ENCODE data around the gene KDM2B.
"Not testable (repeated sequence)": the region's sequence is repeated elsewhere in the genome, so short reads cannot be mapped to it uniquely, and the experiment has no call there.

Gene KDM2B

DNA sequence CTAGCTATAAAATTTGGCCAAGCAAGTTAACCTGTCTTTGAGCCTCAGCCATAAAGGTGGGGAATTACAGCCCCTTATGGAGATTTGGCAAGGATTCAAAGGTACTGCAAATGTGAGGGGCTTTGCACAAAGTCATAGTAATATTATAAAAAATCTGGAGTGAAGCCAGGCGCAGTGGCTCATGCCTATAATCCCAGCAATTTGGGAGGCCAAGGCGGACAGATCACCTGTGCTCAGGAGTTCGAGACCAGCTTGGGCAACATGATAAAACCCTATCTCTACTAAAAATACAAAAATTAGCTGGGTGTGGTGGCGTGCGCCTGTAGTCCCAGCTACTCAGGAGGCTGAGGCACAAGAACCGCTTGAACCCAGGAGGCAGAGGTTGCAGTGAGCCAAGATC lies 4.1 kb upstream of the KDM2B start:
- H3K4me1 ChIP-seq (ENCODE audit: control insufficient read depth, insufficient read depth, low read length); H3K4me3 ChIP-seq (ENCODE audit: insufficient read depth, low read depth, low read length); H3K27me3 ChIP-seq (ENCODE audit: control insufficient read depth, insufficient read depth, low read length, poor library complexity, severe bottlenecking); H3K36me3 ChIP-seq (ENCODE audit: control insufficient read depth, insufficient read depth, low read length); H3K9me3 ChIP-seq (ENCODE audit: control insufficient read depth, low read length); H3K27ac ChIP-seq (ENCODE audit: insufficient read depth, low read depth, low read length, poor library complexity, severe bottlenecking): not testable (repeated sequence)
- 96 to 97% methylated on average over 6 of the region's 6 CpGs for WGBS, 2 experiments

DNA sequence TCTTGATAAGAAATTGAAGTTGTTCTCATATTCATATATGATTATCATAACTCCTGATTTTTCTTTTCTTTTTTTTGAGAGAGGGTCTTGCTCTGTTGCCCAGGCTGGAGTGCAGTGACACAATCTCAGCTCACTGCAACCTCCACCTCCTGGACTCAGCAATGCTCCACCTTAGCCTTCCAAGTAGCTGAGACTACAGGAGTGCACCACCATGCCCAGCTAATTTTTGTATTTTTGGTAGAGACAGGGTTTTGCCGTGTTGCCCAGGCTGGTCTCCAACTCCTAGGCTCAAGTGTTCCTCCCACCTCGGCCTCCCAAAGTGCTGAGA lies 2.5 kb upstream of the KDM2B start:
- not testable (repeated sequence) for H3K4me1 ChIP-seq (ENCODE audit: control insufficient read depth, insufficient read depth, low read length); H3K36me3 ChIP-seq (ENCODE audit: control insufficient read depth, insufficient read depth, low read length); H3K4me3 ChIP-seq (ENCODE audit: insufficient read depth, low read depth, low read length); H3K9me3 ChIP-seq (ENCODE audit: control insufficient read depth, low read length); H3K27me3 ChIP-seq (ENCODE audit: control insufficient read depth, insufficient read depth, low read length, poor library complexity, severe bottlenecking)
- peak overlapping the region; percentile 85 for H3K27ac ChIP-seq (ENCODE audit: insufficient read depth, low read depth, low read length, poor library complexity, severe bottlenecking)
- 87 to 91% methylated on average over 2 of the region's 2 CpGs for WGBS, 2 experiments

DNA sequence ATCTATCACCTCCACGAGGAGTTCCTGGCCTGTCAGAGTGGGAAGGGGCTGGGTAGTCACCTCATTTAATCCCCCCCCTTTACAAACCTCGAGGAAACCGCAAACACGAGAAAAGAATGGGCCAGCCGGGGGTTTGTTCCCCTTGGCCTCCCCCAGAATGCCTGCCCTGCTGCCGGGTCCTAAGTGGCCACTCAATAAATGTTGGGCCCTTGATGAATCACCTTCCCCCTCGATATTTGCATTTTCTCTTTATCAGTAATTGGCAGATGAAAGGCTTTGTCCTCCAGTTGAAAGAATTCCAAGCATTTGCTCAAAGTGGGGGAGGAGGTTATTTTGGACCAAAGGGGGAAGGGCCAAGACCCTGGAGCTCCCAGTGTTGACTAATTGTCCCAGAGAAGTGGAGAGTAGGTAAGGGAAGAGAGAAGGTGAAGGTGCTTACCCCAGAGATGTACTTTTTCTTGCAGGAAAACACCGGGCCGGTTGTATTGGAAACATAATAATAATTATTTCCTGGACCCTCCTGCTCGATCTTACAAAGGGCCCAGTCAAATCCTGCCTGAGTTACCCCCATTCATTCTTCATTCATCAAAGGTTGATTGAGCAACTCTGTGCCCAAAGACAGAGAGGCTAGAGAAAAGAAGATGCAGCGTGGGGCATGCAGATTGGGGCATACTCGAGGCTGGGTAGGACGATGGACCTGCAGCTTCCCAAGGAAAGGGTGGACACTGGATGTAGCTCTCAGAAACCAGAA lies 1.9 kb upstream of the KDM2B start:
- Histone ChIP-seq H3K9me3 (ENCODE audit: control insufficient read depth, low read length) (no peaks in the 10 kb centered on the region), H3K27ac (ENCODE audit: insufficient read depth, low read depth, low read length, poor library complexity, severe bottlenecking) (peak overlapping the region; percentile 85), H3K36me3 (ENCODE audit: control insufficient read depth, insufficient read depth, low read length) (no peaks in the 10 kb centered on the region), H3K4me3 (ENCODE audit: insufficient read depth, low read depth, low read length) (peak overlapping the region; percentile 93), H3K4me1 (ENCODE audit: control insufficient read depth, insufficient read depth, low read length) (peaks cover 8% of the 10 kb centered on the region), H3K27me3 (ENCODE audit: control insufficient read depth, insufficient read depth, low read length, poor library complexity, severe bottlenecking) (no peaks in the 10 kb centered on the region)
- 1 to 4% methylated on average over 13 of the region's 13 CpGs for WGBS, 2 experiments

DNA sequence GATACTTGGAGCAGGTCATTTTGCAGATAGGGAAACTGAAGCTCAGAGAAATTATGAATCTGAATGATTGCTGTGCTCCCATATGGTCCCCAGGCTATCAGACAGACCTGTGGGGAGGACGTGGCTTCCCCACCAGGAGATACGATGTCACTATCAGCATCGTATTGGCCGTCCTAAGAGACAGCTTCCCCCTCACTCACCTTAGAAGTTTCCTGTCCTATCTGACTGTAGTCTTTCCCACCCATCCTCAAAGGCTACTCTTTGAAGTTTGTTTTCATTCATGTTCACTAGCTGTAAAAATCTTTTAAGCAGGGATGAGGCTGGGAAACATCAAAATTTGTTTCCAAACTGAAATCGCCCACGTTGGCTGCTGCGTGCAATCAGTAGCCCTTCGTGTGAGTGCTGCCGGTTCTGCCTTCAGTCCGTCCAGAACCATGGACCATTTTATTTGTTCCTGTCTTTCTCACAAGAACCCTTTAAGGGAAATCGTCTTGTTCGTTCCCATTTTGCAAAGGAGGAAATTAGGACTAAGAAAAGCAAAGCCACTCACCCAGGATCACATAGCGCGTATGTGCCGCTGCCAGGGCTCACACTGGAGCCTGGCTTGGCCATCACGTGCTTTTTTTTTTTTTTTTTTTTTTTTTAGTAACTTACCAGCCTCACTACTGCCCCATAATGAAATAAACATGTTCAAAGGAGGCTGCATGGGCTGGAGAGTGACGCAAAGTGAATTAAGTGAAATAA lies 1.0 kb upstream of the KDM2B start:
- Histone ChIP-seq H3K9me3 (ENCODE audit: control insufficient read depth, low read length) (no peaks in the 10 kb centered on the region), H3K27me3 (ENCODE audit: control insufficient read depth, insufficient read depth, low read length, poor library complexity, severe bottlenecking) (no peaks in the 10 kb centered on the region), H3K4me3 (ENCODE audit: insufficient read depth, low read depth, low read length) (peak overlapping the region; percentile 93), H3K27ac (ENCODE audit: insufficient read depth, low read depth, low read length, poor library complexity, severe bottlenecking) (peak overlapping the region; percentile 85), H3K36me3 (ENCODE audit: control insufficient read depth, insufficient read depth, low read length) (no peaks in the 10 kb centered on the region), H3K4me1 (ENCODE audit: control insufficient read depth, insufficient read depth, low read length) (peaks cover 8% of the 10 kb centered on the region)
- WGBS, 2 experiments: 0 to 2% methylated on average over 16 to 17 of the region's 17 CpGs

DNA sequence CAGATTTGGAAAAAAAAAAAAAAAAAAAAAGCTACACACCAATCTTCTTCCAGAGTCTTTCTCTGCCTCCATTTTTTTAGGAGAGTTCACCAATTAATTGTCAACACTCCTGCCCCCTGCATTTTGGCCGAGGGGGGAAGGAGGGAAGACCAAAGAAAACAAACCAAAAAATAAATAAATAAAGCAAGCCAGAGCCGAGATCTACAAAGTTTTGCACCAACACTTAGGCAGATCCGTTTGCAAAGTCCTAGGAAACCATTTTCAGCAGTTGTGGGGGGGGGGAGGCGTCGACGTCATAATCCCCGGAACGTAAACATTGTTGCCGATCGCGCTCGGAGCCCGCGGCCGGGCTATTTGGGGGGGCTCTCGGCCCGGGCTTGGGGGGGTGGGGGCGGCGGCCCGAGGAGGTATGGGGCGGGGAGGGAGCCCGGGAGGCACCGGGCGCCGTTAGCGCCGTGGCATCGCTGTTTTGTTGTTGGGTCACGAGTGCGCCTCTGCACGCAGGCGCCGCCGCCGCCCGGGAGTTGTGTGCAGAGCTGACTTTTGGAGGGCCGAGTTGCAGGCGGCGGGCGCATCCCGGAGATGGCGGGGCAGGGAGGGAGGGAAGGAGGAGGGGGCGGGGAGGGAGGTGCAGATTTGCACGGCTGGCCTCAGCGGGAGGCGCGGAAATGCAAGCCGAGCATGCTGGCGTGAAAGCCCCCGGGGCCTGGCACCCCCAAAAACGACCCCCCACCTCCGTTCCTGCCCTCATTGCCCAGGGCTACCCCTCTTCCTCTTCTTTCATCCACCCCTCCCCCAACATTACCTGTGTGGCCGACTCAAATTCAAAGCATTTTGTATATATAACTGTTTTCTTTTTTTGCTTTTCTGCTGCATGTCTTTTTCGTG lies 598 bp downstream of the KDM2B start:
- no peaks in the 10 kb centered on the region for H3K27me3 ChIP-seq (ENCODE audit: control insufficient read depth, insufficient read depth, low read length, poor library complexity, severe bottlenecking)
- H3K9me3 ChIP-seq (ENCODE audit: control insufficient read depth, low read length): no peaks in the 10 kb centered on the region
- peak overlapping the region; percentile 92 for H3K27ac ChIP-seq (ENCODE audit: insufficient read depth, low read depth, low read length, poor library complexity, severe bottlenecking)
- H3K4me1 ChIP-seq (ENCODE audit: control insufficient read depth, insufficient read depth, low read length): peaks cover 22% of the 10 kb centered on the region
- 0 to 1% methylated on average over 54 of the region's 54 CpGs for WGBS, 2 experiments
- H3K4me3 ChIP-seq (ENCODE audit: insufficient read depth, low read depth, low read length): peak overlapping the region; percentile 93
- peaks cover under 1% of the 10 kb centered on the region for H3K36me3 ChIP-seq (ENCODE audit: control insufficient read depth, insufficient read depth, low read length)

DNA sequence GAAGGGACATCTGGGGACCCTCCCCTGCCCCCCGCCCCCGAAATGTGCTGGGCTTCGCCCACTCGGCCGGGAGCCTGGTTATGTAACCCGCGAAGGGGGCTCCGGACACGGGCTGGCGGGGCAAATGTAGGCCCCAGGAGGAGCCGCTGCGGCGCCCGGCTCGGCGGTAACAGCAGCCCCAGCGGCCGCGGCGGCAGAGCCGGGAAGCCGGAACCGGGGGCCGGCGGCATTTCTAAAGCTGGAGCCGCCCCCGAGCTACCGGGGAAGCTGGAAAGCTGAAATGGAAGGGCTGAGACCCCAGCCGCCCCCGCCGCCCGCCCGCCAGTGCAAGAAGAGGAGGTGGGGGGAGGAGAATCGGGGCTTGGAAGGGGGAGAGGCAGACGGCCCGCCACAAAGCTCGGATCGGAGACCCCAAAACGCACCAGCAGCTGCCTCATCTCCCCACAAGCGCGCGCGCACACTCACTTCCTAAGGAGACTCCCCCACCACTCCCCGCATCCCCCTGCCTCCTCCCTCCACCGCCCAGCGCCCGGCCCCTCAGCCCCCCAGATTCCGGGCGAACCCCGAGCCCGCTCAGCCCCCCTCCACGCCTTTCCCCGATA lies 1.5 kb downstream of the KDM2B start:
- WGBS, 2 experiments: 0% methylated on average over 53 of the region's 53 CpGs

DNA sequence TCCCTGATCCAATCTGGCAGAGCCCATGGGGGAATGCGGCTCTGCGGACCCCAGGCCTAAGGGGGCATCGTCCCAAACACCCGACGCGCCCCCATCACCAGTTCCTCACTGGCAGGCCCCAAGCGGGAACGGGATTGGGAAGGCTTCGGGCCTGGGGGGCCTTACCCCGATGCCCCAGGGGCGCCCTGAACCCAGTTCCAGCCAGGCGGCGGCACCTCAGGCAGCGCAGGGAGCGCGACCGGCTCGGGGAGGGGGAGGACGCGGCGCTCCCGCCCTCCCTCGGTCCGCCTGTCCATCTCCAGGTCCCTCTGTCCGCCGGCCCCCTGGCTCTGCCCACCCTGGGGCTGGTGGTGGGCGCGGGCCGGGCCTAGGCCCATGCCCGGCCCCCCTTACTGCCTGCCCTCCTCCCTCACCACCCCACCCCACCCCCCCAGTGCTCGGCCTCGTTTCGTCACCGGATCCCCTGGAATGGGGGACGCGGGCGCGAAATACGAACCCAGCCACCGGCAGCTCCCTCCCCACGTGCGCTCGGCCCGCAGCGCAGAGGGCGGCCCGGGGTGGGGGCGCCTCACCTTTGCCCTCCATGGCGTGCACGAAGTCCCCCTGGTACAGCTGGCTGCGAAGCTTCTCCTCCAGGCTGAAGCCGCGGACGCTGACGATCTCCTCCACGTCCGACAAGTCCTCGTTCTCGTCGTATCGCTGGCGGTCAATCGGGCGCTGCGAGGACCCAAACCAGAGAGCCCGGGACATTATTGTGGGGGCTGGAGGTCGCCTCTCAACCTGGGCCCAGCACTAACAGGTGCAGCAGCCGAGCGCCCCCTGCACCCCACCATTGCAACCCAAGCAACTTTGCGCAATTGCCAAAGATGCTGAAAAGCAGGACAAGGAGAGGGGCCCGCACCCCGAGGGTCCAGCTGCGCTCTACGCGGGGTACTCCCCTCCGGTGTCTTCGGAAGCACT lies 2.3 kb downstream of the KDM2B start:
- H3K4me3 ChIP-seq (ENCODE audit: insufficient read depth, low read depth, low read length): peak overlapping the region; percentile 93
- peak overlapping the region; percentile 92 for H3K27ac ChIP-seq (ENCODE audit: insufficient read depth, low read depth, low read length, poor library complexity, severe bottlenecking)
- H3K36me3 ChIP-seq (ENCODE audit: control insufficient read depth, insufficient read depth, low read length): peaks cover 16% of the 10 kb centered on the region
- WGBS, 2 experiments: 0% methylated on average over 76 to 77 of the region's 77 CpGs
- no peaks in the 10 kb centered on the region for H3K27me3 ChIP-seq (ENCODE audit: control insufficient read depth, insufficient read depth, low read length, poor library complexity, severe bottlenecking)
- no peaks in the 10 kb centered on the region for H3K9me3 ChIP-seq (ENCODE audit: control insufficient read depth, low read length)
- H3K4me1 ChIP-seq (ENCODE audit: control insufficient read depth, insufficient read depth, low read length): peaks cover 30% of the 10 kb centered on the region

More for the DNA sequence above, 1.5 kb downstream of the KDM2B start:
- Histone ChIP-seq H3K27ac (ENCODE audit: insufficient read depth, low read depth, low read length, poor library complexity, severe bottlenecking) (peak overlapping the region; percentile 92), H3K27me3 (ENCODE audit: control insufficient read depth, insufficient read depth, low read length, poor library complexity, severe bottlenecking) (no peaks in the 10 kb centered on the region), H3K4me1 (ENCODE audit: control insufficient read depth, insufficient read depth, low read length) (peaks cover 31% of the 10 kb centered on the region), H3K4me3 (ENCODE audit: insufficient read depth, low read depth, low read length) (peak overlapping the region; percentile 93), H3K9me3 (ENCODE audit: control insufficient read depth, low read length) (no peaks in the 10 kb centered on the region), H3K36me3 (ENCODE audit: control insufficient read depth, insufficient read depth, low read length) (peaks cover 10% of the 10 kb centered on the region)

DNA sequence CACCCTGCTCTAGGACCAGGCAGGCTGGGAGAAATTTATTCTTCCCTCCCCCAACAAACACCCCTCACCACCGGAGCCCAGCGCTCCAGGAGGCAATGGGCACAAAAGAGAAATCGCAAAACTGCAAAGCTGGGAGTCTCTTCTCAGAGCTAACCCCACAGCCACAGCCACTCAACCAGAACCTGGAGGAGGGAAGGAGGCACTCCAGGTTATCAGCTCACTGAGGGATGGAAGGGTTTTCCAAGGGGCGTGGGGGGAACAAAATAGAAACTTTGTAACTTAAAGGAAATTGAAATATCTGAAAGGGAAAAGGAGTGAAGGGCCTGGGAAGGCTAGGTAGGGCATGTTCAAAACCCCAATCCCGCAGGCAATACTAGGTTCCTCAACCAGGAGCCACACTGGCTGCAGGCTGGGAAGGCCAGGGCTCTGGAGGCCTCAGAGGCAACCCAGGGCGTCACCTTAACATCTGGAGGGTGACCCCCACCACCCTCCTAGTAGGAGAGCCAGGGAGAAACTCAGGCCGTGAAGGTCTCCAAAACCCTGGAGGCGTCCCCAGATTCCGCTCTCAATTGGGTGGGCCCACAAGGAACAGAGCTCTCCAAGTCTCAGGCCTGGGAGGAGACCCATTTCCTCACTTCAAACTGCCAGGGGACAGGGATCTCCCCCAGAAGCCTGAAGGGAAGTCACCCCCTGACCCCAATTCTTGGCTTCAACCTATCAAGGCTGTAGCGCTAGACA lies 3.2 kb downstream of the KDM2B start:
- Histone ChIP-seq H3K9me3 (ENCODE audit: control insufficient read depth, low read length) (no peaks in the 10 kb centered on the region), H3K4me3 (ENCODE audit: insufficient read depth, low read depth, low read length) (peak overlapping the region; percentile 93), H3K4me1 (ENCODE audit: control insufficient read depth, insufficient read depth, low read length) (peaks cover 23% of the 10 kb centered on the region), H3K27ac (ENCODE audit: insufficient read depth, low read depth, low read length, poor library complexity, severe bottlenecking) (peak overlapping the region; percentile 92), H3K27me3 (ENCODE audit: control insufficient read depth, insufficient read depth, low read length, poor library complexity, severe bottlenecking) (no peaks in the 10 kb centered on the region), H3K36me3 (ENCODE audit: control insufficient read depth, insufficient read depth, low read length) (peaks cover 19% of the 10 kb centered on the region)
- 2 to 3% methylated on average over 10 of the region's 10 CpGs for WGBS, 2 experiments
